ENCODE data around the gene RADX.

The RADX gene

GRCh38 chrX:106692425-106693065, 80.8 kb downstream of the RADX start:
- H3K4me3 ChIP-seq: no peak overlapping the region
- no peaks in the 10 kb centered on the region for H3K9me3 ChIP-seq
- no peaks in the 10 kb centered on the region for H3K36me3 ChIP-seq
- intact Hi-C loops (cut with DNase I; ENCODE audit: low total_unique reads): no loop called here
- no peak for TF ChIP-seq CTCF (IDR thresholded peaks at IDR 0.05)
- no peak for DNase-seq
- H3K27ac ChIP-seq: no peak overlapping the region
- H3K27me3 ChIP-seq: no peaks in the 10 kb centered on the region
- H3K4me1 ChIP-seq: no peaks in the 10 kb centered on the region

GRCh38 chrX:106696502-106696901, 84.7 kb downstream of the RADX start:
- no peak for TF ChIP-seq CTCF (IDR thresholded peaks at IDR 0.05)
- Histone ChIP-seq H3K9me3 (no peaks in the 10 kb centered on the region), H3K27me3 (no peaks in the 10 kb centered on the region), H3K4me1 (no peaks in the 10 kb centered on the region), H3K27ac (no peak overlapping the region), H3K4me3 (no peak overlapping the region), H3K36me3 (no peaks in the 10 kb centered on the region)
- no peak for DNase-seq
- intact Hi-C loops (cut with DNase I; ENCODE audit: low total_unique reads): no loop called here

- TF ChIP-seq CTCF (IDR thresholded peaks at IDR 0.05): no peak
- intact Hi-C loops (cut with DNase I; ENCODE audit: low total_unique reads): no loop called here
Observed at GRCh38 chrX:106698693-106699092, 86.9 kb downstream of the RADX start.

GRCh38 chrX:106702636-106703035, 90.9 kb downstream of the RADX start:
- no peaks in the 10 kb centered on the region for H3K36me3 ChIP-seq
- no peaks in the 10 kb centered on the region for H3K4me1 ChIP-seq
- intact Hi-C loops (cut with DNase I; ENCODE audit: low total_unique reads): no loop called here
- H3K4me3 ChIP-seq: no peak overlapping the region
- H3K9me3 ChIP-seq: no peaks in the 10 kb centered on the region
- DNase-seq: no peak
- H3K27me3 ChIP-seq: no peaks in the 10 kb centered on the region
- H3K27ac ChIP-seq: no peak overlapping the region
- TF ChIP-seq CTCF (IDR thresholded peaks at IDR 0.05): no peak

More at GRCh38 chrX:106698693-106699092, 86.9 kb downstream of the RADX start:
- H3K9me3 ChIP-seq: no peaks in the 10 kb centered on the region
- no peak for DNase-seq
- no peaks in the 10 kb centered on the region for H3K36me3 ChIP-seq
- no peak overlapping the region for H3K4me3 ChIP-seq
- H3K27ac ChIP-seq: no peak overlapping the region
- no peaks in the 10 kb centered on the region for H3K27me3 ChIP-seq
- H3K4me1 ChIP-seq: no peaks in the 10 kb centered on the region

GRCh38 chrX:106706466-106706865, 94.7 kb downstream of the RADX start:
- intact Hi-C loops (cut with DNase I; ENCODE audit: low total_unique reads): no loop called here
- Histone ChIP-seq H3K9me3 (no peaks in the 10 kb centered on the region), H3K4me1 (no peaks in the 10 kb centered on the region), H3K27me3 (no peaks in the 10 kb centered on the region), H3K4me3 (no peak overlapping the region), H3K36me3 (no peaks in the 10 kb centered on the region), H3K27ac (no peak overlapping the region)
- DNase-seq: no peak
- no peak for TF ChIP-seq CTCF (IDR thresholded peaks at IDR 0.05)

Data from tibial artery (tissue), 4 donors.